DOHH2 (cell line): ENCODE results near the gene RIPOR3.

Experiments used
- CTCF ChIP-seq: fragments of 200-600 bp; sonication (generic); IDR thresholded peaks from one replicate; pipeline ENCODE4 v1.5.1; 2014; ENCODE audit warnings: antibody characterized with exemption, mild to moderate bottlenecking, low read depth, low read length; ENCODE audit not compliant: poor library complexity, severe bottlenecking
- EZH2phosphoT487 ChIP-seq: fragments of 200-600 bp; sonication (generic); IDR thresholded peaks from 2 replicates; pipeline ENCODE4 v1.6.1; 2017; ENCODE audit warnings: borderline replicate concordance, mild to moderate bottlenecking, antibody characterized with exemption, low read length, moderate library complexity, mixed read lengths

GRCh38 chr20:50555662-50556061 lies 135.7 kb downstream of the RIPOR3 start:
- TF ChIP-seq CTCF (no peak), EZH2phosphoT487 (no peak)
